HEK293T (cell line): ENCODE measurements around the gene REV3L.

Experiments
- BHLHE40 ChIP-seq: fragments of 450-650 bp; IDR thresholded peaks from 2 replicates; pipeline ENCODE4 v1.6.1; 2016; ENCODE audit warnings: mild to moderate bottlenecking, moderate library complexity, borderline replicate concordance
- ELF4 ChIP-seq: fragments of 450-650 bp; IDR thresholded peaks from 2 replicates; pipeline ENCODE4 v1.6.1; 2017; ENCODE audit warnings: antibody characterized with exemption
- FOXK2 ChIP-seq: fragments of 450-650 bp; IDR thresholded peaks from 2 replicates; pipeline ENCODE4 v1.6.1; 2016; ENCODE audit warnings: mild to moderate bottlenecking
- FOXM1 ChIP-seq: fragments of 450-650 bp; IDR thresholded peaks from 2 replicates; pipeline ENCODE4 v1.6.1; 2017; ENCODE audit warnings: mild to moderate bottlenecking, borderline replicate concordance
- HDGF ChIP-seq: fragments of 450-650 bp; IDR thresholded peaks from 2 replicates; pipeline ENCODE4 v1.6.1; 2017; ENCODE audit warnings: antibody characterized with exemption, borderline replicate concordance
- L3MBTL2 ChIP-seq: fragments of 450-650 bp; conservative IDR thresholded peaks from 2 replicates; pipeline ENCODE4 v1.6.1; 2016; ENCODE audit warnings: mild to moderate bottlenecking
- LEF1 ChIP-seq: fragments of 450-650 bp; IDR thresholded peaks from 2 replicates; pipeline ENCODE4 v1.6.1; 2017; ENCODE audit warnings: mild to moderate bottlenecking, borderline replicate concordance
- NFRKB ChIP-seq: fragments of 450-650 bp; IDR thresholded peaks from 2 replicates; pipeline ENCODE4 v1.6.1; 2016; ENCODE audit warnings: mild to moderate bottlenecking, moderate library complexity
- SP1 ChIP-seq: fragments of 450-650 bp; IDR thresholded peaks from 2 replicates; pipeline ENCODE4 v1.6.1; 2017
- SUZ12 ChIP-seq: fragments of 450-650 bp; IDR thresholded peaks from 2 replicates; pipeline ENCODE4 v1.6.1; 2016; ENCODE audit warnings: mild to moderate bottlenecking
- TARDBP ChIP-seq: fragments of 450-650 bp; IDR thresholded peaks from 2 replicates; pipeline ENCODE4 v1.6.1; 2016

DNA sequence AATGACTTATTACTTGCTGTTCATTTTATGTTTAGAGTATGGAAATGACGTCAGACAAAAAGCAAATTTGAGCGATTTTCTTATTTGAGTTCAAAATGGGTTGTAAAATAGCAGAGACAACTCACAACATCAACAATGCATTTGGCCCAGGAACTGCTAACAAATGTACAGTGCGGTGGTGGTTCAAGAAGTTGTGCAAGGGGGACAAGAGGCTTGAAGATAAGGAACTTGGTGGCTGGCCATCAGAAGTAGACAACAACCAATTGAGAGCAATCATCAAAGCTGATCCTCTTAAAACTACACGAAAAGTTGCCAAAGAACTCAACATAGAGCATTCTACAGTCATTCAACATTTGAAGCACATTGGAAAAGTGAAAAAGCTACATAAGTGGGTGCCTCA, 43.8 kb downstream of the REV3L start:
- TF ChIP-seq NFRKB (no peak), FOXM1 (no peak), TARDBP (no peak), LEF1 (no peak), ELF4 (no peak), SP1 (no peak), BHLHE40 (no peak), HDGF (no peak), FOXK2 (no peak), SUZ12 (no peak), L3MBTL2 (no peak)
